Gastrocnemius medialis (tissue), 4 donors: ENCODE data around the gene AIF1L.

ENCODE experiments used
- CTCF ChIP-seq, 5 experiments: fragments of 450-650 bp in 3 of 5; fragments of 200-600 bp in 2 of 5; sonication (generic) in 2 of 5; IDR thresholded peaks in 4 of 5; conservative IDR thresholded peaks in 1 of 5; 1 replicate in 4 of 5; 2 replicates in 1 of 5; pipeline ENCODE4 v1.5.1; 2016 to 2019; ENCODE audit warnings: antibody characterized with exemption in 5 of 5, mild to moderate bottlenecking in 3 of 5, moderate library complexity in 3 of 5
- POLR2A ChIP-seq, 2 donors: fragments of 450-650 bp; IDR thresholded peaks; one replicate each; pipeline ENCODE4 v1.6.1; 2017; ENCODE audit warnings: antibody characterized with exemption in 2 of 2, mild to moderate bottlenecking in 2 of 2, moderate library complexity in 2 of 2

GRCh38 chr9:131153595-131153994 is 57.3 kb downstream of the AIF1L start:
- no peak for TF ChIP-seq CTCF (IDR thresholded peaks at IDR 0.05 in 4 of 5, conservative IDR thresholded peaks at IDR 0.05 in 1 of 5)
- no peak for TF ChIP-seq POLR2A (IDR thresholded peaks at IDR 0.05)
